Retinal pigment epithelial cell (primary cell): ENCODE results near the gene VRK2.
"Not testable (repeated sequence)": the region's sequence is repeated elsewhere in the genome, so short reads cannot be mapped to it uniquely, and the experiment has no call there.

Source experiments
- DNase-seq: peaks from one replicate; pipeline ENCODE4 v3.0.0-alpha.2; 2010; ENCODE audit warnings: low read depth
- H3K4me3 ChIP-seq: 2 replicates; pipeline ENCODE4 v1.5.1; 2011; ENCODE audit warnings: mild to moderate bottlenecking, low read length, control low read depth, moderate library complexity
- CTCF ChIP-seq: conservative IDR thresholded peaks from 2 replicates; pipeline ENCODE4 v1.5.1; 2011; ENCODE audit warnings: low read depth, low read length, control low read depth, inconsistent platforms

Gene VRK2

DNA sequence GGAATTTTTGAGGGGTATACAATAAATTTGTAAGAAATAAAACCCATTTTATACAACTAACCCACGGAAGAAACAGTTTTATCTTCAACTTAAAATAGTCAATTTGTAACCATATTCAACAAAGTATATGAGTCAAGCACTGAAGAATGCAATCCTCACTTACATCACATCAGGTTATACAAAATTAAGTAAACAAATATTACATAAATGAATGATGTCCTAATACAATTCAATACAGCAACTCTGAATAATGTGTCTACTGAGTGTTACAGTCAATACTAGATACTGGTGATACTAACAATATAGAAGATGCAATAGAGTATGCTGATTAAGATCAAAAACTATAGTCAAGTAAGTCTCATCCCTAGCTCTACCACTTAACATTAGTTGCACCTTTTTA, 135.9 kb downstream of the VRK2 start:
- no peak for DNase-seq
- no peak for TF ChIP-seq CTCF
- no peak overlapping the region for H3K4me3 ChIP-seq

- no peak for TF ChIP-seq CTCF
- no peak overlapping the region for H3K4me3 ChIP-seq
- DNase-seq, result no peak
Measured at GRCh38 chr2:58186501-58186900, 139.9 kb downstream of the VRK2 start.

DNA sequence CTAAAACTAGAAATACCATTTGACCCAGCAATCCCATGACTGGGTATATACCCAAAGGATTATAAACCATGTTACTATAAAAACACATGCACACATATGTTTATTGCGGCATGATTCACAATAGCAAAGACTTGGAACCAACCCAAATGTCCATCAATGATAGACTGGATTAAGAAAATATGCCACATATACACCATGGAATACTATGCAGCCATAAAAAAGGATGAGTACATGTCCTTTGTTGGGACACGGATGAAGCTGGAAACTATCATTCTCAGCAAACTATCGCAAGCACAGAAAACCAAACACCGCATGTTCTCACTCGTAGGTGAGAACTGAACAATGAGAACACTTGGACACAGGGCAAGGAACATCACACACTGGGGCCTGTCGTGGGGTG, 140.4 kb downstream of the VRK2 start:
- H3K4me3 ChIP-seq, DNase-seq: not testable (repeated sequence)

DNA sequence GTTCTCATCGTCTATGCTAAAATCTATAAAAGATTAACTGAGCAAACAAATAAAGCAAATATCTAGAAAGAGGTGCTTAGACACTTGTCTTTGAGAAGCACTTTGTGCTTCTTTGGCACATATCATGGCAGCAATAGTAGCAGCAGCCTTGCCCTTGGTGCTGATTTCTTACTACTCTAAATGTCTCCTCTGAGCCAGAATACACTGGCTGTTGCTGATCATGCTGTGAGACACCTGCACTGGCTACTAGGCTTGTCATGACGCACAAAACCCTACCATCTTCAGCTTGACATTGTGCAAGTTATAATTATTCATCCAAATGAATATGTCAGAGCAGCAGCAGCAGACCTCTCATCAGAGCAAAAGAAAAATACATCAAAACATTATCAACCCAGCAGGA, 147.9 kb downstream of the VRK2 start:
- no peak for DNase-seq
- no peak overlapping the region for H3K4me3 ChIP-seq
- no peak for TF ChIP-seq CTCF

DNA sequence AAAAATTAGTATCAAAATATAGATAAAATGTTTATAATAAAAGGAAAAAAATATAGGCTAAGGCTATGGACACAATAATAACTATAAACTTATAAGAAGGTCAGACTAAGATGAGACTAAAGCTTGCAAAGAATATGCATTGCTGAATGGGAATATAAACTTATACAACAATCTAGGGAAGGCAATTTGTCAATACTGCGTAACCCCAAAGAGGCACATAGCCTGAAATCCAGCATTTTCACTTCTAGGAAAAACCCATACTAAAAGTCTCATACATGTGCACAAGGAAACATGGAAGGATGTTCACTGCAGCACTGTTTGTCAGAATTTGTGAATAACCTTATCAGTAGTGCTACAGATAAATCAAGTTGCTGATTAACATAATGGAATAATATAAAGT, 149.1 kb downstream of the VRK2 start:
- H3K4me3 ChIP-seq, result no peak overlapping the region
- no peak for TF ChIP-seq CTCF
- no peak for DNase-seq

DNA sequence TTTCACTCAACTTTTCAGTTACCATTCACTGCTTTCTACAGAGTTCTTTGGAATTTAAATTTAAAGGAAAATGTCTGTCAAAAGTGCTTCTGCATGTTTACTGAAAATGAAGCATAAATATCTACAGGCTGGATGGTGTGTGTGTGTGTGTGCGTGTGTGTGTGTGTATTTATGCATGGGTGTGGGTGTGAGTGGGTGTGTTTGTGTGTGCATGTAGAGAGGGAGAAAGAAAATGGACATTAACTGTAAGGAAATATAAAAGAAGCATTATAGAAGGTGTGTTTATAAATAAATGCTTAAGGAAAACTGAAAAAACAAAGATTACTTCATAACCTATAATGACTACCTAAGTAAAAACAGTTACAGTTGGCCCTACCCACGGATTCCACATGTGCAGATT, 151.3 kb downstream of the VRK2 start:
- no peak overlapping the region for H3K4me3 ChIP-seq
- no peak for TF ChIP-seq CTCF
- DNase-seq, result no peak

DNA sequence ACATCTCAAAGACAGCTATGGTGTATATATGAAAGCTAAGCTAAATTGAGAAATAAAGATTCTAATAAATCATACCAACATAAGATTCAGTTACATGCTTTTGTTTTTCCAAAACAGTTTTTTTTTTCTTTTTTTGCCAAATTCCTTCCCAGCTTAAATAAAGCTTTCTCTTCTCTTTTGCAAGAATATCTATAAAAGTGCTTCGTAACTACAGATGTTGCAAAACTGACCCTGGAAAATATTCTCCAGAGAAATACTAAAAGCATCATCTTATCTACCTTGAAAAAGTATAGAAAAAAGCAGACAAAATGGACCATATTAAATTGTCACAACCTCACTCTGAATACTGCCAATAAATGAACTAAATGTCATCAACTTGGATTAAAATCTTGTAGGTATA, 155.8 kb downstream of the VRK2 start:
- no peak overlapping the region for H3K4me3 ChIP-seq
- no peak for TF ChIP-seq CTCF
- no peak for DNase-seq

DNA sequence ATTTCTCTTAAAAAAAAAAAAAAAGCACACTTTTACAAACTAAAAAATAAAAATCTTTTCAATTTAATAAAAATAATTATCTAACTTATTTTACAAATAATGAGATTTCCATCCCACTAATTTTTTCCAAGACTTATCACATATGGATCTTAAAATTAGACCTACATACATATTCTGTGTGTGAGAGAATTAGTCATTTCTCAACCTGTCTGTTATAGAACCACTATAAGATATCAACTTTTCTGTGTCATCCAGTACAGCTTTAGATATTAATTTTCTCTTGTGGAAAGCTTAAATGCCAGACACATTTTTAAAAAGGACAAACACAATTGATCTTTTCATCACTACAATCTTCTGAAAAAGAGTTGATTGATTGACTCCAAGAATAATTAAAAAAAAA, 156.4 kb downstream of the VRK2 start:
- DNase-seq, result no peak
- H3K4me3 ChIP-seq, result no peak overlapping the region
- no peak for TF ChIP-seq CTCF
